Loucy (cell line): ENCODE measurements around the gene ATF2.

ENCODE experiments used
- H2AFZ ChIP-seq: fragments of 200-600 bp; sonication (generic); 2 replicates; pipeline ENCODE4 v1.6.0; 2016; ENCODE audit warnings: antibody characterized with exemption, mild to moderate bottlenecking, low read length, moderate library complexity
- H3F3A ChIP-seq: fragments of 200-600 bp; 2 replicates; pipeline ENCODE4 v1.6.0; 2016; ENCODE audit warnings: antibody characterized with exemption, low read depth, mild to moderate bottlenecking
- H3K27me3 ChIP-seq: fragments of 200-600 bp; sonication (generic); 2 replicates; pipeline ENCODE4 v1.6.1; 2014; ENCODE audit warnings: low read length, mild to moderate bottlenecking; ENCODE audit not compliant: insufficient read depth, poor library complexity, severe bottlenecking
- H3K36me3 ChIP-seq: fragments of 200-600 bp; sonication (generic); 2 replicates; pipeline ENCODE4 v1.6.1; 2016; ENCODE audit warnings: low read length; ENCODE audit not compliant: insufficient read depth
- H3K4me1 ChIP-seq: fragments of 200-600 bp; sonication (generic); 2 replicates; pipeline ENCODE4 v1.5.1; 2014; ENCODE audit warnings: low read length, mild to moderate bottlenecking; ENCODE audit not compliant: insufficient read depth, poor library complexity, severe bottlenecking
- H3K4me2 ChIP-seq: fragments of 200-600 bp; sonication (generic); 2 replicates; pipeline ENCODE4 v1.6.0; 2014; ENCODE audit warnings: antibody characterized with exemption, low read length, low read depth, mild to moderate bottlenecking; ENCODE audit not compliant: poor library complexity, severe bottlenecking
- H3K4me3 ChIP-seq: fragments of 200-600 bp; sonication (generic); 2 replicates; pipeline ENCODE4 v1.5.1; 2014; ENCODE audit warnings: low read length, mild to moderate bottlenecking, mixed read lengths; ENCODE audit not compliant: poor library complexity, severe bottlenecking
- H3K79me2 ChIP-seq: fragments of 200-600 bp; sonication (generic); 2 replicates; pipeline ENCODE4 v1.6.1; 2014; ENCODE audit warnings: low read length; ENCODE audit not compliant: insufficient read depth
- H3K9ac ChIP-seq: fragments of 200-600 bp; sonication (generic); 2 replicates; pipeline ENCODE4 v1.6.0; 2014; ENCODE audit warnings: mild to moderate bottlenecking, low read depth, low read length, moderate library complexity; ENCODE audit not compliant: poor library complexity, severe bottlenecking
- H3K9me2 ChIP-seq: fragments of 200-600 bp; sonication (generic); replicated peaks from 2 replicates; pipeline ENCODE4 v1.6.1; 2016; ENCODE audit warnings: low read depth, low read length, mixed read lengths
- H3K9me3 ChIP-seq: fragments of 200-600 bp; sonication (generic); 2 replicates; pipeline ENCODE4 v1.6.1; 2014; ENCODE audit warnings: mild to moderate bottlenecking, antibody characterized with exemption, low read length, low read depth; ENCODE audit not compliant: insufficient read depth
- H4K20me1 ChIP-seq: fragments of 200-600 bp; sonication (generic); 2 replicates; pipeline ENCODE4 v1.6.0; 2014; ENCODE audit warnings: antibody characterized with exemption, low read length, mild to moderate bottlenecking; ENCODE audit not compliant: insufficient read depth, poor library complexity, severe bottlenecking
- CTCF ChIP-seq: fragments of 200-600 bp; sonication (generic); conservative IDR thresholded peaks from 2 replicates; pipeline ENCODE4 v1.5.1; 2014; ENCODE audit warnings: mild to moderate bottlenecking, antibody characterized with exemption, low read length
- EZH2phosphoT487 ChIP-seq: fragments of 200-600 bp; IDR thresholded peaks from 2 replicates; pipeline ENCODE4 v1.6.1; 2018; ENCODE audit warnings: antibody characterized with exemption, mild to moderate bottlenecking, moderate library complexity, borderline replicate concordance

ATF2 gene

GRCh38 chr2:175205523-175205922, 37.5 kb upstream of the ATF2 start:
- H3K9me2 ChIP-seq, result no peaks in the 10 kb centered on the region
- no peak overlapping the region for H3K9ac ChIP-seq
- TF ChIP-seq CTCF (no peak), EZH2phosphoT487 (no peak)
- no peaks in the 10 kb centered on the region; the same call in 1 of the 2 replicates for H3K9me3 ChIP-seq
- no peak overlapping the region for H2AFZ ChIP-seq
- no peaks in the 10 kb centered on the region for H3F3A ChIP-seq
- no peaks in the 10 kb centered on the region for H4K20me1 ChIP-seq
- H3K4me2 ChIP-seq, result no peak overlapping the region
- no peaks in the 10 kb centered on the region for H3K79me2 ChIP-seq
- no peak overlapping the region for H3K4me3 ChIP-seq
- H3K4me1 ChIP-seq, result peaks cover 13% of the 10 kb centered on the region
- H3K27me3 ChIP-seq, result no peaks in the 10 kb centered on the region
- no peaks in the 10 kb centered on the region for H3K36me3 ChIP-seq

GRCh38 chr2:175203621-175204496, 35.9 kb upstream of the ATF2 start:
- TF ChIP-seq CTCF, result peak; percentile 82
- TF ChIP-seq EZH2phosphoT487, result no peak
- Histone ChIP-seq H3K4me1 (peaks cover 13% of the 10 kb centered on the region), H3F3A (no peaks in the 10 kb centered on the region), H3K9me3 (no peaks in the 10 kb centered on the region), H2AFZ (peak overlapping the region; percentile 86), H4K20me1 (no peaks in the 10 kb centered on the region), H3K27me3 (no peaks in the 10 kb centered on the region), H3K9me2 (no peaks in the 10 kb centered on the region), H3K4me2 (no peak overlapping the region), H3K9ac (peak overlapping the region; percentile 10), H3K36me3 (no peaks in the 10 kb centered on the region), H3K79me2 (no peaks in the 10 kb centered on the region), H3K4me3 (no peak overlapping the region)

GRCh38 chr2:175195012-175195411, 27.0 kb upstream of the ATF2 start:
- H2AFZ ChIP-seq, result 0 out of 2 replicates have a peak overlapping the region, but pooled peaks have one; percentile 2
- no peaks in the 10 kb centered on the region for H3K9me2 ChIP-seq
- H3K36me3 ChIP-seq, result no peaks in the 10 kb centered on the region
- no peaks in the 10 kb centered on the region for H3K9me3 ChIP-seq
- H3K4me2 ChIP-seq, result no peak overlapping the region
- TF ChIP-seq CTCF, result no peak
- TF ChIP-seq EZH2phosphoT487, result no peak
- H4K20me1 ChIP-seq, result no peaks in the 10 kb centered on the region
- H3K79me2 ChIP-seq, result no peaks in the 10 kb centered on the region
- H3K4me1 ChIP-seq, result no peaks in the 10 kb centered on the region
- H3K4me3 ChIP-seq, result no peak overlapping the region
- no peak overlapping the region for H3K9ac ChIP-seq
- no peaks in the 10 kb centered on the region for H3K27me3 ChIP-seq
- H3F3A ChIP-seq, result no peaks in the 10 kb centered on the region
